HG02884 (cell line): Measurements from ENCODE around the gene ESD.

Experiments used
- ATAC-seq: cut with Tn5 transposase; IDR thresholded peaks from one replicate; pipeline ENCODE4 v1.9.1; 2021; ENCODE audit warnings: mild to moderate bottlenecking, moderate library complexity; ENCODE audit not compliant: unreplicated experiment

The ESD gene

DNA sequence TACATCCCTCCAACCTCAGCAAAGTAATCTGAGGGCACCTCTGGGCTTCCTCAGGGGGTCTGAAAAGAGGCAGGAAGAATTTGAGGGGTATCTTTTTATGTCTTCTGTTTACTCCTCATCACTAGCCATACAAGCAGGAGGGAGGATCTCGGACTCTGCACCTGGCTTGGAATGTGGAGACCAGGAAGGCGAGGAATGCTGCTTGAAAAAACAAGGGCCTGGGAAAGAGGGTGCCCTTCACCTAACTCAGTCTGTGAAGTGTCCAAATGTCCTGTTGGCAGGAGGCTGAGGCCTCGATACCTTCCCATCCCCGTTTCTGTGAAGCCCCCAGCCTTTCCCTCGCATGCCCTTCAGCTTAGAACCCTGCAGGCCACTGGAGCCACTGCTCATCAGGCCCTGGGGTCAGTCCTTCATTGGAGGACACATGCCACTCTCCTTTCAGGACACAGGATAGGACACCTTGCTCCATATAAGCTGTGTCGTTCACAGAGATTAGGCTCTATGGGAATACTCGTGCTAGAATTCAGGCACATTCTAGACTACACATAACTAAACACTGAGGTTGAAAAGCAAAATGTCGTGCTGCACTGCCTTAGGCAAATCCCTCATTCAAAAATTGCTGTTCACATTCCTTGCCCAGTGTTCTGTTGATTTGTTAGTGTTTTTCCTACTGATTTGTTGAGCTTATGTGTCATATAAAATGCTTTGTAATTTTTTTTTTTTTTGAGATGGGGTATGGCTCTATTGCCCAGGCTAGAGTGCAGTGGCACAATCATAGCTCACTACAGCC is 49.7 kb downstream of the ESD start:
- ATAC-seq = no peak

DNA sequence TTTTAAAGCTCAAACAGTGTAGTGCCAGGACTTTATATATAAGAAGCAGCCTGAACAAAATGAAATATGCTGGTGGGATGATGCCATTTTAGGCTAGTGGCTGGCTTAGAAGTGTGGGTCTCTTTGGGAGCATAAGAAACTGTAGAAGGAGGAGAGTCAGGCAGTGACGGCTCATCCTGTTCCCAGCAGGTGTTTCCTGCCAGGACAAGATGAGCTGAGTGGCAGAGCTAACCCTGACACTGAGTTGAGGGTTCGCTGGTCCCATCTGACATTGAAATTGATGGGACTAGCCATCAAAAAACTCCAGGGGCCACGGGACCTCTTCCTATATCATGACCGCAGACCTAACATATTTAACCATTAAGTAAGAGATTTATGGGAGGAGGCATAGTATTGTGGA is 51.3 kb downstream of the ESD start:
- no peak for ATAC-seq

DNA sequence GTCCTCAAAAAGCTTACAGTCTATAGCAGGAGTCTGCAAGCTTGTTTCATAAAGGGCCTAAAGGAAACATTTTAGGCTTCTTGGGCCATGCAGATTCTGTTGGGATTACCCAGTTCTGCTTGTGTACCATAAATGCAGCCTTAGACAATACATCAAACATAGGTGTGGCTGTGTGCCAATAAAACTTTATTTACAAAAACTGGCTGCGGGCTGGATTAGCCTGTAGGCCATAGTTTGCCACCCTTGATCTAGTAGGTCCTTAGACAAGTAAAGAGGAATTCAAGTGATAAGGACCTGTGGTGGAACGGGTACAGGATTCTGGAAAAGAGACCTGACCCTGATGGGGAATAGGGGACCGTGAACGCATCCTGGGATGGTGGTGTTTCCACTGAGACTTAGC is 51.9 kb downstream of the ESD start:
- no peak for ATAC-seq

DNA sequence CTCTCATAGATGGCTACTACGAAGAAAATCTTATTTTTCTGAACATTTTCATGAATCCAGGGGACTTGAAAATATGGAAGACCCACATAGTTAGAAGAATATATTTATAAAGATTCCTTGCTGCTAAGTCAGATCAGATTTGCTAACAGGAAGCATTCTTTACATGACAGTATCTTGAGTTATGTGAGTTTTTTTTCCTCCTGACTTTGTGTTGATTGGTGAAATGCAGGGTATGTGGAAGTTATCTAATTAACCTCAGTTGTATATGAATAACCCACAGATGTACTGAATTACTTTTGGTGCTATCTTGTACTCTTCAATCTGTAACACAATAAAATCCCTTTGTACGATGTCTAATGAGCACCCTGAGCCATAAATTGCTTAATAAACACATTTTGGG is 53.8 kb downstream of the ESD start:
- ATAC-seq = no peak

DNA sequence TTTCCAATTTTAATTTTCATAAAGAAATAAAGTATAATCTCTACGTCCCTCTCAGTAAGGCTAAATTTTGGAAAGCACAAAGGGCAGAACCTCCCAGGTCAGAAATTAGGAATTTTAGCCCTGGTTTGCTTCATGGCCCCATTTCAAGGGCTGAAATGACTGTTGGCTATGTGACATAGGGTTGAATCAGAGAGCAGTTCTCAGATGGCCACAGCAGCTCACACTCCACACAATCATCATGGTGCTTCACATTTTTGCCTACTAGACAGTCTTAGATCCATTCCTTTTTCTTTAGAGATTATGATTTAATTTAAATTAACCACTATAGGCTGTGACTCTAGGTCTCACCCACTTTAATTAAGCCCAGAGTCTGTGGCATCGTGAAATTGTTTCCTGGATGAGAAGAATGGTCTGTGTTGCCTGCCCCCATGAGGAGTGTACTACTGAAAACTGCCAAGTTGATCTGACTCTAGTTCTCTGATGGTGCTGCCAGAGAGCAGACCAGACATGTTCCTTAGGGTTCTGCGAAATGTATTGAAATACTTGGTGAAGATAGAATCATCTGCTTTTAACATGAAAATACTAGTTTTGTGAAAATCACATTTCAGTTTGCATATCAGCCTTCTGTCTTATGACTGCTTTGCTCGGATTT is 57.4 kb downstream of the ESD start:
- no peak for ATAC-seq

DNA sequence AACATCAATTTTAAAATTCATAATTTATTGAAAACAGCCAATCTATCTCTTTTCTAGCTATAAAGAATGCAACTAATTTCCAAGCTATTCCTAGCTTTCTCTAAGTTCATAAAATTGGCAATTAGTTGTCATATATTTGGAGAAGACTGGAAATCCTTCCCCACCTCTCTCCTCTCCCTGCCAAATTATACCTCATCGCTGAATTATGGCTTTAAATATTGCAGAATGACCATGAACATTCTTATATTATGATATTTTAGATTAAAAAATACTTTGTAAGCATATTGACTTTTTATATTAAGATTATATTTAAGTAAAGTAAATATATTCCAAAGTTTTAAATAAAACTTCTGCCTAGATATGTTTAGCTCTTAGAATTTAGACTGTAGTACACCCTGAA is 58.2 kb downstream of the ESD start:
- no peak for ATAC-seq

DNA sequence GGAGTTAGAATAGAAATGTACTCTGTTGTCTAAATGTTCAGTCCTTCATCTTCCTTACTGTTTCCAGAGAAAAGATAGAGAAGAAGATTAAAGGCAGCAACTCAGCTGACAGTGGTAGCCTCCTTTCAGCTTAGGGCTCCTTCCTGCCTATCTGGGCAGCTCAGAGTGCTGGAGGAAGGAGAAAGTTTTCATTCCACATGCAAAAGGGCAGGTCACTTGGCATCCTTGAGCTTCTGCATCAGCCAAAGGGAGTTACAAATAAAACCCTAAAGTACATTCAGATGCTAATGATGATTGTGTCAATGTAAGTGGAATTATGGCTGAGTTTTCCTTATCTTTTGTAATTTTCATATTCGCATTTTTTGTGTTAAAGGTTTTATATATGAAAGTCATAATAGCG is 58.9 kb downstream of the ESD start:
- ATAC-seq = no peak

DNA sequence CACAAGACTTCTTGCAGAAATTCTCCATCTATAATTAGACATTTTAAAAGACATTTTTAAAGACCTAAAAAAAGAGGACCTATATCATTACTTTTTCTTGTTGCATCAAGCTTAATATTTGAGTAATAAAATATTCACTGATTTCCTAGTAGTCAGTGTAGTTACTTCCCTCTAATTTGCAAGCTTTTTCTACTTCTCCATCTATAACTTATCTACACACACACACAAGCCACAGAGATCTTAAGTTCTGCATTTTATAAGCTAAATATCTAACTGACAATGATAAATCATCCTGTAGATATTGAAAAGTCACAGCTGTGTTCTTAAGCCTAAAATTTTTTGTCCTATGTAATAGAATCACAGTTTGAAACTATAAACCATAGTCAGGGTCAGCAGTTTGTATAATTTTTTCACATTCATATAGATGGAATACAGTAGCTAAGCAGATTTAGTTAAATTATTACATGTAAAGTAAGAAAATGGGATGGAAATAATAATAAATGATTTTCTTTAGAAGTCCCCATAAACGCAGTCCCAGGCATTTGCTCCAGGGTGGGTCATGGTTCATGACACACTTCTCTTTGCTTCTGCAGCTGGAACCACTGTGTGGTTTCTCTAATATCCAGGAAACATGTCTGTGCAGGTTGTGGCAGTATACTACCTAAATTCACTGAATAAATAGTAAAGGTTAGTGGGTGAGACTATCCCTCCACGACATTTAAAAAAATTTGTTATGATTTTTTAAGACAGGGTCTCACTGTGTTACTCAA is 60.2 kb downstream of the ESD start:
- ATAC-seq = no peak

DNA sequence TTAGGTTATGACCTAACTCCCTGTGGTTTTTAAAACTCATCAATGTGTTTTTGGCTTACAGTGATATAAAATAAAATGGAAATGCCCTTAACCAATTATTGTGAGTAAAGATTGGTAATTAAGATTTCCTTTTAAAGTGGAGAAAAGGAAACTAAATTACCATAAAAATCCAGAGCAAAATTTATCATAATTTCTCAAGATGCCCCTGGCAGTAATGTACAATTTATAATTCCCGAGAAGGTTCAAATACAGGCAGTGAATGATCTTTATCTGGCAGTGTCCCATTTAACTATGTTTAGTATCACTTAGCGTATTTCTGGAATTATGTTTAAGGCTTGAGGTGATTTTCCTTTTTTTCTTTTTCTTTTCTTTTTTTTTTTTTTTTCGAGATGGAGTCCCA is 61.5 kb downstream of the ESD start:
- no peak for ATAC-seq

DNA sequence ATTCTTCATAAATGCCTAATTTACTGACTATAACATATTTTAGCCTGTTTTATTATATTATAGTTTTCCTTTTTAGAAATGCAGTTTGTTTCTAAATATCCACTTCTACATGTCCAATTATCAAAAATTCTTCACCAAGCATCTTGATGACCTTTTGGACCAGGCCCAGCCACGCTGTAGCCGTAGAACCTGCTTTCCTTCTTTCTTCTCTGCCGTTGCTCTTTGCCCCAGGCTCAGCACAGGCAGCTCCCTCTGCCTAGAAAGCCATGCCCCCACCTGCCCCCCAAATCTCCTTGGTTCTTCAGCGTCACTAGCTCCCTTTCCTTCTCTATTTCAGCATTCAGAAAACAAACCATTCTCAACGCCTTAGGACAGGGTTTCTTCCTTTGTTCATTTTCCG is 65.4 kb downstream of the ESD start:
- ATAC-seq = no peak

DNA sequence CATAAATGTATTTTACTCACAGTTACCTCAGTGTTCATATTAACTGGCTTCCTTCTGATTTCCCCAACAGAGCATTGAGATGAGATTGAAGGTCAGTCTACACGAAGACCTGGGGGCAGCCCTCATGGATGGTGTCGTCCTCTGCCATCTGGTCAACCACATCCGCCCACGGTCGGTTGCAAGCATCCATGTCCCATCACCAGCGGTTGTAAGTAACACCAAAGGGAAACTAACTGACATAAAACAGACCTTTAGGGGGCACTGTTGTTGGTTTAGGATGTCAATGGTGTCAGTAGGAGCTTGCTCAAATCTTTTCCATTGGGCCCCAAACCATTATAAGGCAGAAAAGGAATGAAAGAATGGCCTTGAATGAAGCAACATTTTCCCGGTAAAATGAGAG is 68.2 kb downstream of the ESD start:
- ATAC-seq = no peak

DNA sequence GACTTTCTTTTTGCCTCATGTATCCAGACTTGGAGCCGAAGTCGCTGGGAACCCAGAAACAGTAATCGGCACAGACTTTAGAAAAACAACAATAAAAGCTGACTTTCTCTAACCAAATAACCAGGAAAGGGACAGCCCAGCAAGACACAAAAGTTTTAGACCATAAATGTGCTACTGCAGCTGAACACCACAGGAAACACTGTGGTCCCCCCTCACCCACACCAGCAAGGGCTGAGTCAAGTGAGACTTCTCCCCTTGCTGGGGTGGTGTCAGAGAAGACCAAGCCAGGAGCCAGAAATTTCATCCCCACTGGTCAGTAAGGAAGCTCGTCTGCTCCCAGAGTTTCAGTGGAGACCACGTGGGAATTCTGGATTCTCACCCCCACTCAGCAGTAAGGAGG is 70.6 kb downstream of the ESD start:
- no peak for ATAC-seq
